HG02759 (cell line): Measurements from ENCODE around the gene SNRPA.

ENCODE experiments used
- ATAC-seq: cut with Tn5 transposase; IDR thresholded peaks from one replicate; pipeline ENCODE4 v1.9.1; 2021; ENCODE audit warnings: mild to moderate bottlenecking, moderate library complexity; ENCODE audit not compliant: unreplicated experiment

SNRPA gene

DNA sequence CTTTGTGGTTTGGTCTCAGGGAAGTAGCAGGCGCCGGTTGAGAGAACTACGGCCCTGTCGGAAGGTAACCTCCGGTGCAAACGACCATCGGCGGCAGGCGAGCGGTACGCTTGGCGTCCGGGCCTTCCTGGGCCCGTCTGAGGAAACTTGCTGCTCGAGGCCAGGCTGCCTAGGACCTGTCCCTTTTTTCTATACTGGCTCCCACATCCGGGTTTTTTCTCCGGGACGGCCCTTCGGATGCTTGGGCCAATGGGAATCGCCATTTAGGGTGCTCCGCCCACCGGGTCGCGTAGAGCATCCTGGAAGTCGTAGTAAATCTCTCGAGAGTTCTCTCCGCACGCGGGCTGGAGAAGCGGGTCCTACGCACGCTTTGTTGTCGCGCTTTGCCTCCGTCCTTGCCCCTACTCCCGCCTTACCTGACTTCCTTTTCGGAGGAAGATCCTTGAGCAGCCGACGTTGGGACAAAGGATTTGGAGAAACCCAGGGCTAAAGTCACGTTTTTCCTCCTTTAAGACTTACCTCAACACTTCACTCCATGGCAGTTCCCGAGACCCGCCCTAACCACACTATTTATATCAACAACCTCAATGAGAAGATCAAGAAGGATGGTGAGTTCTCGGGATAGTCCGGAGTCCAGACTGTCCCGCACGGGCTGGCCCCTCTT, at the start of gene SNRPA:
TSS of gene SNRPA (plus strand) at position 330 of the 664 bp plus-strand sequence. CDS start at position 536, 206 bp downstream.
- ATAC-seq = peak; percentile 67

DNA sequence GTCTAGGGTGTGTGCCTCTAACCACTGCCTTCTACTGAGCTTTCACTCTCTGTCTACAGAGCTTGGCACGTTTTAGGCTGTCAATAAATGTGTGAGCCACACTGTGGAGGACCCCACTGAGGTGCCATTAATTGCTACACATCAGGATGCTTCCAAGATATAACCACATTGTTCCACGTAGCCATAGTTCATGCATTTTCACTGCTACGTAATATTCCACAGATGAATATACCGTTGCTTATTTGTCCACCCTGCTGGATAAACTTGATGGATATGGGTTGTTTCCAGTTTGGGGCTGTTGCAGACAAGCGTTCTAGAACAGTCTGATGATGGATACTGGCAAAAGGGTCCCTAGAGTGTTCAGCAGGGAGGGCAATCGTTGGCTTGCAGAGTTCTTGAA, 49.2 kb upstream of the SNRPA start:
- no peak for ATAC-seq

DNA sequence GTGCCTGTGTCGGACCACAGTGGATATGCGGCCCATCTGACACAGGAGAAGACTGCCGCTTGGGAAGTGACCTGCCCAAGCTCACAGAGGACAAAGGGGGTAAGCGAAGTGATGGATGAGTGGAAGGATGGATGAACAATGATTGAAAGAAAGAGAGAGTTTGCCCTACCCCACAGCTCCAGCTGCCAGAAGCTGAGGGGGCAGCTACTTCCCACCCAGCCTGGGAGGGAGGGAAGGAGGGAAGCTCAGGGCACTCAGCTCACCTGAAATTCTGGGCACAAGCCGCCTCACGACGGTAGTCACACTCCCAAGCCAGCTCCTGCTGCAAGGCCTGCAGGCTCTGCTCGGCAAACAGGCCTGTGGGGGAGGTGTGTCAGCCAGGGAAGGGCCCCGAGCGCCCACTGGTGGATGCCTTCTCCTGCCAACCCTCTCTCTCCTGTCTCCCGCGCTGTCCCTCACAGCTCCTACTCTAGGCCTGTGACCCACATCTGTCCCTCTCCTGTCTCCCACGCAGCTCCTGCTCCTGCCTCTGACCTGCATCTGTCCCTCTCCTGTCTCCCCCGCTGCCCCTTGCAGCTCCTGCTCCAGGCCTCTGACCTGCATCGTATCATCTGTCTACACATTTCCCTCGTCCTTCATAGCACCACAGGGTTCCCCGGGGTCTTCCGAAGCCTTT, 48.5 kb upstream of the SNRPA start:
- no peak for ATAC-seq

GRCh38 chr19:40703029-40703755, 47.8 kb upstream of the SNRPA start:
- ATAC-seq = no peak

DNA sequence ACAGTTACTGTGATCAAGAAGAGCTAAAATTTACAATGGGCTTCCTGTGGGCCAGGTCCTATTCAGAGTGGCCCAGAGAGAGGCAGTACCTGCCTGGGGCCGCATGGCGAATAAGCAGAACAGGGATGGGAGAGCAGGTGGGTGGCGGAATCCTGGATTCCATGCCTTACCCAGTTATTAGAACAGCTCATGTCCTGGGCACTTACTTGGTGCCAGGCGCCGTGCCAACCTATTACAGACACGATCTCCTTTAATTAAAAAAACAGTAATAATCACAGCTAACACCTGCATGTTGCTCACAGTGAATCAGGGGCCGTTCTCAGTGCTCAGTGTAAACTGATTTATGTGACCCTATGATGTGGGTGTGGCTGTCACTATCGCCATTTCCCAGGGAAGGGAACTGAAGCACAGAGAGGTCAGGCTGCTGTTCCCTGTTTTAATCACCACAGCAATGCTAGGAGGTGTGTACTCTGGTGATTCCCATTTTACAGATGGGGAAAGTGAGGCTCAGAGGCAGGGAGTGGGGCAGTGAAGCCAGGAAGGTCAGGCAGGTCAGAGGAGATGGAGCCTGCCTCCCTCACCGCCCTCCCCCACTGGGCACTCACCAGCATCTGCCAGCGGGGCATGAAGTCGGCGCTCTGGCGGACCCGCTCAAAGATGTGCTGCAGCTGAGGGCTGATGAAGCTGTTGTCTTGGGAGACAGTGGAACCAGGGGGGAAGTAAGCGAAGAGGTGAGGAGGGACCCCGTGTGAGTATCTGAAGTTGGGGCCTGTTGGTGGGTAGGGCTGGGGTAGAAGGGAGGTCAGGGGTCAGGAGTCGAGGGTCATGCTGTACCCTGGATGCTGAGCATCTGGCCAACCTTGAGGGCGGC, 46.3 kb upstream of the SNRPA start:
- no peak for ATAC-seq

GRCh38 chr19:40705362-40705651, 45.7 kb upstream of the SNRPA start:
- ATAC-seq = no peak

- ATAC-seq = no peak
These were observed 44.9 kb upstream of the SNRPA start for GRCh38 chr19:40705950-40706619.

- ATAC-seq = no peak
These were observed 43.4 kb upstream of the SNRPA start for GRCh38 chr19:40707615-40708014.

DNA sequence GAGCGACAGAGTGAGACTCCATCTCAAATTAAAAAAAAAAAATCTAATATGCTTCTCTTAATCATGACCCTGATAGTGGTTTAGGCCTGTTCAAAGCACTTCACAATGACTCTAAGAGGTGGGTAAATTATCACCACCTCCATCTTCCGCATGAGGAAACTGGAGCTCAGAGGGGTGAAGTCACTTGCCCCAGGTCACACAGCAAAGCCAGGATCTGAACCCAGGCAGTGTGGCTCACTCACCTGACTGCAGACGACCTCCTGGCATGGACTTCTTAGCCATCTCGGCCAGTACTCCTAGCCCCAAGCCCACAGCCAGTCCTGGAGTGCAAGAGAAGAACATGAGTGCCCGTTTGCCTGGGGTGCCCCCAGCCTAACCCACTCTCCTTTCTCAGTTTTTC, 41.2 kb upstream of the SNRPA start:
- ATAC-seq = no peak

GRCh38 chr19:40713939-40714338, 37.1 kb upstream of the SNRPA start:
- no peak for ATAC-seq

DNA sequence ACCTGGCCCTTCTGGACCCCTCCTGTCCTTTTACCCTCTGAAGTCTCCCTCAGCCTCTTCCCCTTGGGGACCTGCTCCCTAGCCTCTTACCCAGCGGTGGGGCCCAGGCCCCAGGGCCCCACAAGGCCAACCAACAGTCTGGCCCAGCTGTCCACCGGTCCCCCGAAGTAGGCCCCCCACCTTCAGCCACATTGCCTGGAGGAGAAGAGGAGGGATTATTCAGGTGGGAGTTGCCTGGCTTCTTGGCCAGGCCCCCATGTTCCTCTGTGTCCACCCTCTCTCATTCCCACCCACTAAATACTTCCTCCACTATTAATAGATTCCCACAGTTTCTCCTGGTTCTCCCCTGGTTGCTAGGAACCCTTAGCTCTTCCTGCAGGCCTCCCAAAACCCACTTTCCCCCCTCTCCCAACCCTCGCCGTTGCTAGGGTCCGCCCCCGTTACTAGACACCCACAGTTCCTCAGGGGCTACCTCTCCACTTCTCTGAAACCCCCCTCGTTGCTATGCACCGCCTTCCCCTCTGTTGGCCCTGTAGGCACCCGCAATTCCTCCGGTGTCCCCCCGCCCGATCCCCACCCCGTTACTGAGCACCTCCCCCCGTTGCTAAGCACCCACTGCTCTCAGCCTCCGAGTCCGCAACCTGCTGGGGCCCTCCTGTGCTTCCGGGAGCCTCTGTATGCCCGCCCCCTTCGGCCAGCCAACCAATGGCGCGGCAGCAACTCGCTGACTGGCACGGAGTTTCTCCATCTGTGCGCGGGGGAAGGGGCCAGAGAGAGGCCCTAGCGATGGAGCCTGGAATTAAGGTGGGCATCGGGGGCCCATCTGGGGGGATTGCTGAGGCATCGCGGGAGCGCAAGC, 36.3 kb upstream of the SNRPA start:
- ATAC-seq = peak; percentile 58

- ATAC-seq = no peak
These were observed 34.9 kb upstream of the SNRPA start for GRCh38 chr19:40716031-40716481.

DNA sequence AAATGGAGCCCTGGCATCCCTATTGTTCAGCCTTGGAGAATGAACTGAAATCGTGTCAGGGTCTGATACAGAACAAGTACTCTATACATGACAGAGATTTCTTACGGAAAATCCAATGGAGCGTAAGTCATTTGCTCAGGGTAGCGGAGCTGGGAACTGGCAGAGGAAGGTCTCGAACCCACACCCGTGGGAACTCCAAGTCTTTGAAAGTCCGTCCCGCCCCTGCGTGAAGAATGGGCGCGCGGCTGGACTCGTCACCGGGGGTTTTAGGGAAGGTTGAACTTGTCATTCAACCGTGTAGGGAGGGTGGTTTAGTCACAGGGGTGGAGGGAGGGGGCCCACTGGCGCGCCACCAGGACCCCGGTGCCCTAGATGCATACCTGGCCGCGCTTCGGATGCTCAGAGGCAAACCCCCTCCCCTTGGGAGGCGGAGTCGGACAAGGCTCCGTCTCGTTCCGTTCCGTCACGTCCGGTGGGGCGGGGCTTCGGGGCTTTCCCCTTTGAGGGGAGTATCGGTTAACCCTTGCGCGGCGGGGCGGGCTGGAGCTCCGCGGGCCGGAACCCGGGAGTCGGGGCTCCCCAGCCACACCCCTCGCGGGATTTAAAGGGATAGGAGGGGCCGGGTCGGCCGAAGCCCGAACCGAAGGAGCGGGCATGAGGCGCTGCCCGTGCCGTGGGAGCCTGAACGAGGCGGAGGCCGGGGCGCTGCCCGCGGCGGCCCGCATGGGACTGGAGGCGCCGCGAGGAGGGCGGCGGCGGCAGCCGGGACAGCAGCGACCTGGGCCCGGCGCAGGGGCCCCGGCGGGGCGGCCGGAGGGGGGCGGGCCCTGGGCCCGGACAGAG, 34.3 kb upstream of the SNRPA start, which contains the start of the genes COQ8B and ITPKC:
TSS of gene COQ8B (minus strand) at position 405 of the 843 bp plus-strand sequence. CDS start 2,254 bp downstream, outside the sequence.
TSS of gene ITPKC (plus strand) at position 631 of the 843 bp plus-strand sequence. CDS start at position 655, 24 bp downstream.
- ATAC-seq = peak; percentile 65

DNA sequence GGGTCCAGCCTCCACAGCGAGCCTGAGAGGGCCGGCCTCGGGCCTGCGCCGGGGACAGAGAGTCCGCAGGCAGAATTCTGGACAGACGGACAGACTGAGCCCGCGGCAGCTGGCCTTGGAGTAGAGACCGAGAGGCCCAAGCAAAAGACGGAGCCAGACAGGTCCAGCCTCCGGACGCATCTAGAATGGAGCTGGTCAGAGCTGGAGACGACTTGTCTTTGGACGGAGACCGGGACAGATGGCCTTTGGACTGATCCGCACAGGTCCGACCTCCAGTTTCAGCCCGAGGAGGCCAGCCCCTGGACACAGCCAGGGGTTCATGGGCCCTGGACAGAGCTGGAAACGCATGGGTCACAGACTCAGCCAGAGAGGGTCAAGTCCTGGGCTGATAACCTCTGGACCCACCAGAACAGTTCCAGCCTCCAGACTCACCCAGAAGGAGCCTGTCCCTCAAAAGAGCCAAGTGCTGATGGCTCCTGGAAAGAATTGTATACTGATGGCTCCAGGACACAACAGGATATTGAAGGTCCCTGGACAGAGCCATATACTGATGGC, 33.6 kb upstream of the SNRPA start:
- ATAC-seq = no peak

GRCh38 chr19:40717880-40718773, 32.9 kb upstream of the SNRPA start:
- no peak for ATAC-seq

GRCh38 chr19:40718774-40719391, 32.1 kb upstream of the SNRPA start:
- no peak for ATAC-seq

DNA sequence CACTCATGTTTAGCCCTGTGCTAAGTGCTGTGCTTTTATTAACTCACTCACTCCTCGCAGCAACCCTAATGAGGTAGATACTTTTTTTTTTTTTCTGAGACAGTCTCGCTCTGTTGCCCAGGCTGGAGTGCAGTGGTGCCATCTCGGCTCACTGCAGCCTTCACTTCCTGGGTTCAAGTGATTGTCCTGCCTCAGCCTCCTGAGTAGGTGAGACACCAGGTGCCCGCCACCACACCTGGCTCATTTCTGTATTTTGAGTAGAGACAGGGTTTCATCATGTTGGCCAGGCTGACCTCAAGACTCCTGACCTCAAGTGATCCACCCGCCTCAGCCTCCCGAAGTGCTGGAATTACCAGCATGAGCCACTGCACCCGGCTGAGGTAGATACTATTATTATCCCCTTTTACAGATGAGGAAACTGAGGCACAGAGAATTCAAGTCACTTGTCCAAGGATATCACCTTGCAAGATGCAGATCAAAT, 31.5 kb upstream of the SNRPA start:
- no peak for ATAC-seq
